HG02571 (cell line): ENCODE results near the gene SLC1A7.

ENCODE experiments used
- ATAC-seq: cut with Tn5 transposase; IDR thresholded peaks from one replicate; pipeline ENCODE4 v1.9.1; 2021; ENCODE audit warnings: mild to moderate bottlenecking, moderate library complexity; ENCODE audit not compliant: unreplicated experiment

Gene SLC1A7

GRCh38 chr1:53117836-53118235, 24.6 kb downstream of the SLC1A7 start:
- no peak for ATAC-seq

DNA sequence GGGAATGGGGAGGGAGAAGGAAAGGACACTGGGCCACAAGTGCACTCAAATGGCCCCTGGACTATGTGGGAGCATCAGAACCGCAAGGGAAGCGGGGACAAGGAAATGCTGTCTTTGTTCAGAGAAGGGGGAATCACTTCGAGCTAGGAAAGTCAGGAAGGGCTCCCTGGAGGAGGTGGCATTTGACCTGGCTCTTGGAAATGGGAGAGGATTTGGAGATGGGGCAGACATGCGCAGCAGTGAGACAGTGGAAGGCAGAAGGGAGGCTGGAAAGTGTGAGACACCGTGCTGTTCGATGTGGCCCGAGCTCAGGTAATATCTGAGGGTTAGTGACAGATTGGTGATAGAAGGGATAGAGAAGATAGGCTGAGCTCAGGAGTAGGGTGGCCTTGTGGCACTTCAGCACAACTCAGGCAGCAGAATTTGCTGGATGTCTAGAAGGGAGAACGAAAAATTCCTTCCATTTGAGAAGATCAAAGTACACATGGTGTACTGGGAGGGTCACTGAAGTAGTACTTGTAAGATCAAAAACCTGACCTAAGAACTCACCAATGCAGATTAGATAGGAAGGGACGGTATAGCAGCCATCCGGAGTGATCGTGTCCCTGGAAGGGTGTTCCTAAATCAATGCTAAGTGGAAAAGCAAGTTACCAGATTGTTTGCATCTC, 25.4 kb downstream of the SLC1A7 start:
- ATAC-seq: no peak

GRCh38 chr1:53116307-53116810, 26.1 kb downstream of the SLC1A7 start:
- ATAC-seq: no peak

DNA sequence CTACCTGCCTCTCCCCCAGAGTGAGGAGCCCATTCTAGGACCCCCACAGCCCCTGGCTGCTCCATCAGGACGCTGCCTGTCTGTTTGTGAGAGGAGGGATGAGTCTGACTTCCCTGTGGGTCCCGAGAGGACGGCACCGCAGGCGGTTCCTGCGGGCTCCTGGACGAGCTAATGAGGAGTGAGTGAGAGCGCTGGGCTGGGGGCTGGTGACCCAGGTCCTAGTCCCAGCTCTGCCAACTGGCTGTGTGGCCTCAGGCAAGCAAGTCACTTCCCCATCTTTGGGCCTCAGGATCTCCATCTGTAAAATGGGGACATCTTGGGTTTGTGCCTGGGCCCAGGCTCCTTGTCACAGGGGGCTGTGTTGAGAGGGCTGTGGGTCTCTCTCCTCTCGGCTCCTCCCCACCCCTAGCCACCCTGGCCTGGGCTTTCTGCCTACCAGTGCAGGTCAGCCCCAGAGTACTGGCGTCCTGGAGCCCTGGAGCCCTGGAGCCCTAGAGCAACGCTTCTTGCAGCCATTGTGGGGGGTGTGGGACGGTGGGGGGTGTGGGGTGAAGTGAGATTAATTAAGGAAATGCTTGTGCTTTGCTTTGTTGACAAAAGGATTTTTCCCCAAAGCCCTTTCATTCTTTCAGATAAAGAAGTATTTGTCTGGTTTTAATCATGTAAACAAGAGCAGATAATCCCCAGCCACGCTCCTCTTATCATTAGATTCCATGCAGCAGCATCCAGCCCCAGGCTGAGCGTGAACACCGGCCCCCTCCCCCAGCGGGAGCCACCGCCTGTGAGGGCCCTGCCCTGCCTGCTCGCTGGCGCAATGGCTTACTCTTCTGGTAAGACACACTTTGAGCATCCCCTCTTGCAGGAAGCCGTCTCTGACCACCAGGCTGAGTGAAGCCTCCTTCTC, 26.8 kb downstream of the SLC1A7 start:
- ATAC-seq: no peak

DNA sequence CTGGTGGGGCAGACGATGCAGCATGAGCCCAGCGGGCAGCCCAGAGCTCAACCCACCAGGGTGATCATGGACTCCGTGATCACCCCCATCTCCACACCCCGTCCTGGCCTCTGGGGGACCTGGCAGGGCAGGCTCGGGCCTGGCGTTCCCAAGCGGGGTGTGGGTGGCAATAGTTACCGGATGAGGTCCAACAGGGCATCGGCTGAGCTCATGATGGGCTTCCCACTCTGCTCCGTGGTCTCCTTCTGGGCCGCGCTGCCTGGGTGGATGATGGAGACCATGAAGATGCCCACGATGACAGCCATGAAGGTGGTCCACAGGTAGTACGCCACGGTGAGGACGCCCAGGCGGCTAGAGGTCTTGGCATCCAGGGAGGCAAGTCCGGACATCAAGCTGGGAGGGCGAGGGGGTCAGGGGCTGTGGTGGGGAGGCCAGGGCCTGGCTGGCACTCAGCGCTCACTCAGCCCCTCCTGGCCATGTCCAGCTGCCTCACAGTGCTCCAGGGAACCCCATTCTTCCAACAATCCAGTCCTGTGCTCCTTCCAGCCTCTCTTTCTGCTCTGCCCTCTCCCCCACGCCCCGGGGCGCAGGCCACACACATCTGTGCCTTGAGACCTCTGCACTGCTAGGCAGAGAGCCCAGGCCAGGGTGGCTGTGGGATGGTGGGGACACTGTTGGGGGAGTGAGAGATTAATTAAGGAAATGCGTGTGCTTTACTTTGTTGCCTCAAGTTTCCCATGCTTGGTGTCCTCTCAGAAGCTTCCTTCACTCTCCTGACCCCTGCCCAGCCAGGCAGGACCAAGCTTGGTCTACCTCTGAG, 27.6 kb downstream of the SLC1A7 start:
- no peak for ATAC-seq

GRCh38 chr1:53114090-53114489, 28.3 kb downstream of the SLC1A7 start:
- no peak for ATAC-seq

DNA sequence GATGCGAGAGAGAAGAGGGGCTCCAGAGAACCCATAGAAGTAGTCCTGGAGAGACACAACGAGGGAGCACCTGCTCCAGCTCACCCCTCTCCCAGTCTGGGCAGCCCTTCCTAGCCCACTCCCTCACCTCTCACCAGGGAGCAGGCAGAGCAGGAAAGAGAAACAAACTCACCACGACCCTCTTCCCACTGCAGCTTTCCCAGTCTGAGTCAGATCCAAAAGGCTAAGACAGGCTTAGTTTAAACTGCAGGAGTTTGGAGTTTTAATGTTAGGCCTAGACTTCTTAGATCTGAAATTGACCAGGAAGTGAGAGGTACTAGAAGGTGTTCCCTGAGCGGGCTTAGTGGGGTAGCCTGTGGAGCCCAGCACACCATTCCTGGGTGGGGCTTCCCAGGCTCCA, 29.6 kb downstream of the SLC1A7 start:
- no peak for ATAC-seq

GRCh38 chr1:53112271-53112774, 30.1 kb downstream of the SLC1A7 start:
- ATAC-seq: no peak

GRCh38 chr1:53111693-53112092, 30.7 kb downstream of the SLC1A7 start:
- no peak for ATAC-seq

- no peak for ATAC-seq
Observed at GRCh38 chr1:53111073-53111556, 31.3 kb downstream of the SLC1A7 start.

DNA sequence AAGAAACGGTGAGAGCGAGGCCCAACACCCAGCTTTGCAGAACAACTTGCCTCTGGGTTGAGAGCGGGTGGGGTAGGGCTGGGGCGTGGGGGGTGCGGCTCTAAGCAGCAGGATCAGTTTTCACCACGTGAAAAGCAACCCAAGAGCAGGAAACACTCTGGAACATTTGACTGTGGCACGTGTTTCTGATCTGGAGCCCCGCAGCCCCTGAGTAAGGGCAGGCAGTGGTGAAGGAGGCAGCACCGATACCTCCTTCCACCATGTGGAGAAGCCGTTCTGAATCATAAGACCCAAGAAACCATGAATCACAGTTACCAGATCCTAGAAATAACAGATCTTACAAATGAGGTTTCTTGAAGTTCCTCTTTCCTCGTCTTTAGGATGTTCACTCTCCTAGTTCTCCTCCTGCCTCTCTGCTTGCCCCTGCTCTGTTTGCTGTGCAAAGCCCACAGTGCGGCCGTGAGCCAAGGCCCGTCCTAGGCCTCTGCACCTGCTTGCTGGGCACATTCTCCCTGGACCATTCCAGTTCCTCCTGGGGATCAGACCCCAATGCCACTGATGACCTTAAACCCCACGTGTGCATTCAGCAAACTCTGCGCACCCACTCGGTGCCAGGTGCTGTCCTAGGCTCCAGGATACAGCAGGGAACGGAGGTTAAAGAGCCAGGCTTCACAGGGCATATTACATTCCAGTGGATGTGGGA, 31.9 kb downstream of the SLC1A7 start:
- no peak for ATAC-seq

DNA sequence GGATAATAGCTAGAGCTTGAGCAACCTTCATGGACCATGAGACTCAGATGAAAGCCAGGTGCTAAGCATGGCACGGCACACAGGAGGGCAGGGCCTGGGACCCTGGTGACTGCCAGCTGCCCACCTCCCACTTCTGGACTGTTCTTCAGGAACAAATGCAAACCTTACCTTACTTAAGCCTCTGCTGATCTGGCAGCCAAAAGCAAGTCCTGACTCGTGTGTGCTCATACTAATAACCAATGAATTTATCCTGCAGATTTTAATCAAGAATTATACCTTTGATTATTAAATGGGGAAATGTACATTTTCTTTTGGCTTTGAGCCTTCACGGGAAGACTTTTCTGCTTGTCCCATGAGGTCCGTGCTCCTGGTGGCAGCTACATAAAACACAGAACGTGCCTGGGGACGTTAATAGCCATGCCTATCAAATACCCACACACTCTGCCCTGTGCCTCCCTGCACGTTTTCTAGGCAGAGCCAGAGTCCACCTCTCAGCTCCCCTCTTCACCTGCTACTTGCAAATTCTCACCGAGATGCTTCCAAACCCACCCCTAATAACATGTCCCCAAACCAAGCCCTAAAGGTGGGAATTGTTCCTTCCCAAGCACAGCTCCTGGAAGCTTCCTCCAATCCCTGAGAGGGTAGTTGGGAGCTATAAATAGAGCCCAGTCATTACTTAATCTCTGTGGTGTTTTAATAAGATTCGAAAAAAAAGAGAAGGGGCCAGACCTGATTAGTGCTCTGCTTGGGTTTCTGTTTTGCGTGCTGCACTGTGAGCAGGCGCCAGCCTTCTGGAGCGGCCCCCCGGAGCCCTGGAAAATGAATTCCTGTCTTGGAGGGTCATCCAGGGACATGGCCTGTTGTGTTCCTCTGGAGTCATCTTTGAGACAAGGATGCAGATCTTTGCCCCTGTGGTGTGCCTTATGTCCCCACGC, 33.5 kb downstream of the SLC1A7 start:
- no peak for ATAC-seq

DNA sequence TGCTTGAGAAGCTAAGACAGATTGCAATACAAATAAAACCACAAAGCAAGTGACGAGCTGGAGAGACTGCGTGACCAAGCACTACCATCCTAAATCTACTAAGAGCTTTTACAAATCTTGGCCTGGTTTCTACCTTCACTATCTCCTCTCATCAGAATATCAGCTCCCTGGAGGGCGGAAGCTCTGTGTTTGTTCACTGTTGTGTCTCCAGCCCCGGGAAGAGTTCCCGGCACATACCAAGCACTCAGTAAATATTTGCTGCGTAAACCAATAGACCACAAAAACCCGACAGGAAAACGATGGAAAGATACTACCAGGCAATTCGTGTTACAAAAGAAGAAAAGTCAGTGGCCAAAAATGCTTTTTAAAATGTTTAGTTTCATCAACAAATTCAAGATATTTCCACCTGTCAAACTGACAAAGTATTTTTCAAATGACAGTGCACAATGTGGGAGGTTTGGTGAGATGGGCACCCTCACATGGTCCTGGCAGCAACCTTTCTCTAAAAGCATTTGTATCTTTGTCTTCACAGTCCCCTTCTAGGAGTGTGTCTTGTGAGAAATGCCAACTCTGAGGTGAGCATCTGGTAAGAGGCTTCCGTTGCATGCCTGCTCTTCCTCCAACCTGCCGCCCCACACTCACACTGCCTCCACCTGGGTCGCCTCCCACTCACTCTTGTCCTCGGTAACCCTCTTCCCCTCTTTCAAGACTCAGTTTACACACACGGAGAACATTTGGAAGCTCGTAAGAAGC, 34.7 kb downstream of the SLC1A7 start:
- no peak for ATAC-seq

GRCh38 chr1:53107090-53107489, 35.3 kb downstream of the SLC1A7 start:
- ATAC-seq: no peak

DNA sequence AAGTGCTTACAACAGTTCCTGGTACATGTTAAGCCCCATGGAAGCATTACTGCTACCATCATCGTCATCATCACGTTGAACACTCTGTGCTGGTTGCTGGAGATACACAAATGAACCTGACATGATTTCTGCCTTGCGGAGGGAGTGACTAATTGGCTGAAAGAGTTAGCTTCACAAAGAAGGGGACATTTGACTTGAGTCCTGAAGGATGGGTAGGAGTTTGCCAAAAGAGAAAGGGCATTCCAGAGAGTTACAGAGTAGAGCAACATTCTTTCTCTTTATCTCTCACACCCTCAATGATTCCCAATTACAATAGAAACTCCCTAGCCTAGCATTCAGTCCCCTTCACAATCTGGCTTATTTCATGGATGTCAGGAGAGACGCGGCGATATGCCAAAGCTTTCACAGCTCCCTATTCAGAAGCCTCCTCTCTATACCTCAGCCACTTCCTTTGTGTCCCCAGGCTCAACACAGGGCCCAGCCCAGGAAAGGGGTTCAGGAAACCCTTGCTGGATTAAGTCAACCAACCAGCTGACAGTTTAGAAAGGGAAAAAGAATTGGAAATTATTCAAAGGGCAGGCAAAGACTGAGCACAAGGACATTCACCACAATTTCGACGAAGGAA, 38.0 kb downstream of the SLC1A7 start:
- no peak for ATAC-seq

DNA sequence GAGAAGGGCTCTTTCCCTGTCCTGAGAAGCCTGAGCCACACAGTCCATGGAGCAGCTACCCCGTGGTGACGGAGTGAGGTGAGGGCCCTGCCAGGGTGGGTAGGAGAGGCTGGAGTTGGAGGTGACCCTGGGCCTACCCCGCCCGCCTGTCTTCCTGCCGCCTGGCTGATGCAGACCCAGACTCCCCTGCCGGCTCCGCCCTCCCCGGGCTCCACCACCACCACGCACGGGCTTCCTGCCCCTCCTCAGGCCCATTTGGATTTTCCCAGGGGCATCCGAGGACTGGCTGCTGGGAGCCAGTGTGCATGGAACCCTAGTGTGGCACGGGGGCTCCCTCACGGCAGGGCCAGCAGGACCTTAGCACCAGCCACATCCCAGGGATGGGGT, 47.9 kb downstream of the SLC1A7 start:
- no peak for ATAC-seq

GRCh38 chr1:53093778-53094532, 48.5 kb downstream of the SLC1A7 start:
- ATAC-seq: no peak

GRCh38 chr1:53093451-53093754, 49.0 kb downstream of the SLC1A7 start:
- no peak for ATAC-seq
